Measurements from ENCODE around the gene NRK.

Gene NRK

DNA sequence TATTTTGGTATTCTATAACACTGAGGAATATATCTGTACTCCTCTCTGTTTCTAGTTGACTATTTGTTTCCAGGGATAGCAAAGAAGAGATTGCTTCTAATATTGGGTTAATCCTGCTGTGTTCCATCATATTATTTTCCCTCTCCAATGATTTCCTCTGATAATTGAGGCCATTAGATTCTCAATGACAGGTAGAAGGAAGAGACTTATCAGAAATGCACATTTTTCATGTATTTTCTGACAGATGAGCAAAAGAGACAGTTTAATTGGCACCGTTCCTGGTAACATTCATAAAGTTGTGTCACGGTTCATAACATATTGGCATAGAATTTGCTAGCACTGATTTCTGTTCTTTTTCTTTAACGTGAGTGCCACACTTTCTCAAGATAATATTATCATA is 58.2 kb downstream of the NRK start:
- Histone ChIP-seq H3K9me3 (ENCODE audit: control insufficient read depth, low read length) (no peaks in the 10 kb centered on the region), H3K4me1 (ENCODE audit: control insufficient read depth, insufficient read depth, low read length) (no peaks in the 10 kb centered on the region), H3K27ac (ENCODE audit: insufficient read depth, low read depth, low read length, poor library complexity, severe bottlenecking) (no peak overlapping the region), H3K27me3 (ENCODE audit: control insufficient read depth, insufficient read depth, low read length, poor library complexity, severe bottlenecking) (no peaks in the 10 kb centered on the region), H3K4me3 (ENCODE audit: insufficient read depth, low read depth, low read length) (no peak overlapping the region), H3K36me3 (ENCODE audit: control insufficient read depth, insufficient read depth, low read length) (no peaks in the 10 kb centered on the region)
- WGBS, 2 experiments: 88 to 92% methylated on average over 2 to 3 of the region's 3 CpGs

DNA sequence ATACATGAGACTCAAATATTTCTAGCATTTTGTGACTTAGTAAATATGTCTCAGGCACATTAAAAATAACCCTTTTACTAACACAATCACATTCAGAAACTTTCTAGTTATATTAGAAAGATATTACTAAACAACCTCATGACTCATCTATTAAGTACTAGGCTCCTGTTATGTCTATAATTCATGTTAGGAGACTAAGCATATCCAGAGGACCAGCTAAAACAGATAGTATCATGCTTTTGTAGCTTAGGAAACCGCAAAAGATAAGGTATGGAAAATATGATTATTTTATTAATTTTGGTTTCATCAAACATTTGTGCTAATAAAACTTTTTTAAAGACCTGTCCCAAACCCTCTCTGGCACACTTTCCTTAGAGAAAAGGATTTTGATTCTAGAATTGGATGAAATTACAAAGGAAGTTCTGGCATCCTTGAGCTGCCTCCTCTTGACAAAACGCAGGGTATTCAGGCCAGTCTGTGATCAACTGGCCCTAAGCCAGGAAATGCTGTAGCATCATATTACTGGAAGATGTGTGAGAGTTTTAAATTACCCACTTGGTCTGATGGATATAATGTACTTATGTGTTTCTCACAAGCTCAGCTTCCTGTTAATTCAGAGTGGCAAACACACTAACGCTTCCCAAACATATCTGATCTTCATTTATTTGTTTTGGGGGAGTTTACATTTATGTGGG is 60.4 kb downstream of the NRK start:
- Histone ChIP-seq H3K36me3 (ENCODE audit: control insufficient read depth, insufficient read depth, low read length) (no peaks in the 10 kb centered on the region), H3K27ac (ENCODE audit: insufficient read depth, low read depth, low read length, poor library complexity, severe bottlenecking) (no peak overlapping the region), H3K27me3 (ENCODE audit: control insufficient read depth, insufficient read depth, low read length, poor library complexity, severe bottlenecking) (no peaks in the 10 kb centered on the region), H3K9me3 (ENCODE audit: control insufficient read depth, low read length) (no peaks in the 10 kb centered on the region), H3K4me1 (ENCODE audit: control insufficient read depth, insufficient read depth, low read length) (no peaks in the 10 kb centered on the region), H3K4me3 (ENCODE audit: insufficient read depth, low read depth, low read length) (no peak overlapping the region)
- 83 to 96% methylated on average over 1 to 2 of the region's 3 CpGs for WGBS, 2 experiments

DNA sequence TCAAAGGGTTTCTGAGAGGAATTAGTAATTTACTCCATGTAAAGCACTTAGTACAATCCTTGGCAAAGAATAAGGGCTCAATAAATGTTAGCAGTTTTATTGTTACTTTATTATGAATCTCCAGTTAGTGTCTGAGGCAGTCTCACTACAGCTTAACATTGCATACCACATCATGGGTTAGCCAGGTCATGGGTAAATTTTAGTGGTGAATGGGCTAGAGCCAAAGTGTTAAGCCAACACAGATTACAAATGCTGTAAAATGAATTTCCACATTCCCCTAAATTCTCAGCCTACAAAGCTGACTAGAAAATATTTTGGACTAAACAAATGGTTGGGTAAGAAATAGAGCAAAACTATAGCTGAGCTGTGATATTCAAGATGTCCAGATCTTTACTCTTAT is 72.4 kb downstream of the NRK start:
- Histone ChIP-seq H3K4me3 (ENCODE audit: insufficient read depth, low read depth, low read length) (no peak overlapping the region), H3K36me3 (ENCODE audit: control insufficient read depth, insufficient read depth, low read length) (no peaks in the 10 kb centered on the region), H3K27ac (ENCODE audit: insufficient read depth, low read depth, low read length, poor library complexity, severe bottlenecking) (no peak overlapping the region), H3K9me3 (ENCODE audit: control insufficient read depth, low read length) (no peaks in the 10 kb centered on the region), H3K27me3 (ENCODE audit: control insufficient read depth, insufficient read depth, low read length, poor library complexity, severe bottlenecking) (no peaks in the 10 kb centered on the region), H3K4me1 (ENCODE audit: control insufficient read depth, insufficient read depth, low read length) (no peaks in the 10 kb centered on the region)

DNA sequence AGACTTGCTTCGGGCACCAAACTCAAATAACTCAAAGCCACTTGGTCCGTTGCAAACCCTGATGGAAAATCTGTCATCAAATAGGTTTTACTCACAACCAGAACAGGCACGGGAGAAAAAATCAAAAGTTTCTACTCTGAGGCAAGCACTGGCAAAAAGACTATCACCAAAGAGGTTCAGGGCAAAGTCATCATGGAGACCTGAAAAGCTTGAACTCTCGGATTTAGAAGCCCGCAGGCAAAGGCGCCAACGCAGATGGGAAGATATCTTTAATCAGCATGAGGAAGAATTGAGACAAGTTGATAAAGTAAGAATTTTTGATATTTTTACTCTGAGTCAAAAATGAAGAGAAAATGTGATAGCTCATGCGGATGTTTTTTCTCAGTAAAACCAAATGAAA is 87.2 kb downstream of the NRK start:
- Histone ChIP-seq H3K4me3 (ENCODE audit: insufficient read depth, low read depth, low read length) (no peak overlapping the region), H3K4me1 (ENCODE audit: control insufficient read depth, insufficient read depth, low read length) (no peaks in the 10 kb centered on the region), H3K27ac (ENCODE audit: insufficient read depth, low read depth, low read length, poor library complexity, severe bottlenecking) (no peak overlapping the region), H3K9me3 (ENCODE audit: control insufficient read depth, low read length) (no peaks in the 10 kb centered on the region), H3K36me3 (ENCODE audit: control insufficient read depth, insufficient read depth, low read length) (no peaks in the 10 kb centered on the region), H3K27me3 (ENCODE audit: control insufficient read depth, insufficient read depth, low read length, poor library complexity, severe bottlenecking) (no peaks in the 10 kb centered on the region)
- WGBS, 2 experiments: 95 to 98% methylated on average over 7 of the region's 8 CpGs

DNA sequence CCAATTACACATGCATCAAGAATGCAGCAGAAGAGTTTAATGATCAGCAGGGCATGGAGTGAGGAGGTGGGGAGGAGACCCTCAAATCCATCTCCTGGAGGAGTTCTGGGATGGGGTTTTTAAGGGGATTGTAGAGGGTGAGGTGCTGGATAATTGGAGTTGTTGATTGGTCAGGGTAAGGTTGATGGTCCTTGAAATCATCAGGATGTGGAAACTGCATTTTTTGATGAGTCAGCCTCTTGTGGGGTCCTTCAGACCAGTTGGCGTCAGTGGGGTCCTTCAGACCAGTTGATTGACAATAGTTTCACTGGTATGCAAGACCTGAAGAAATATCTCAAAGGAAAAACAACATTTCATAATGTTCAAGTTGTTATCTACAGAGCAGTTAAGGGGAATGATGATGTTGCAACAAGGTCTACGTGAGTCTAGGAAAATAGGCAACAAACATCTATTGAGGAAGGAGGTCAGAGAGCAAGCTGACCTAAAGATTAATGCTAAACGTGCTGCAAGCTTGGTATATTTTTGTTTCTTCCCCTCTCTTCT is 88.3 kb downstream of the NRK start:
- 87 to 100% methylated on average over 2 to 3 of the region's 3 CpGs for WGBS, 2 experiments
- Histone ChIP-seq H3K4me3 (ENCODE audit: insufficient read depth, low read depth, low read length) (no peak overlapping the region), H3K4me1 (ENCODE audit: control insufficient read depth, insufficient read depth, low read length) (no peaks in the 10 kb centered on the region), H3K36me3 (ENCODE audit: control insufficient read depth, insufficient read depth, low read length) (no peaks in the 10 kb centered on the region), H3K9me3 (ENCODE audit: control insufficient read depth, low read length) (no peaks in the 10 kb centered on the region), H3K27me3 (ENCODE audit: control insufficient read depth, insufficient read depth, low read length, poor library complexity, severe bottlenecking) (no peaks in the 10 kb centered on the region), H3K27ac (ENCODE audit: insufficient read depth, low read depth, low read length, poor library complexity, severe bottlenecking) (no peak overlapping the region)

DNA sequence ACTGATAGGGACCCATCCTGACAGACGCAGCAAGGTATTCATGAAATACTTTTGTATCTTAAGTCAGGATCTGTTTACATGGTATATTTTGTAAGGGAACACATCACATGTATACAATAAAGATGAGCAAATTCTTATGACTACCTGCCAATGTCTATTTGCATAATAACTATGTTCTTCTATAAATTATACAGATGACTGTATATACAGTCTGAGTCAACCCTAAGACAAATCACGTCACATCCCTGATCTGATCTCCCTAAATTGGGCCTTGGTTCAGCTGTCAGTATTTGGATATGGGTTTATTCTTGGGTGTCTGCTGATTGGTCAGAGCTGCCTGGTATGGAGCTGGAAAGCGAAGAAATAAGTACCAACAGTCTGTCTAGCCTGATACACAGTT is 122.9 kb downstream of the NRK start:
- H3K4me1 ChIP-seq (ENCODE audit: control insufficient read depth, insufficient read depth, low read length): no peaks in the 10 kb centered on the region
- H3K4me3 ChIP-seq (ENCODE audit: insufficient read depth, low read depth, low read length): no peak overlapping the region
- H3K27me3 ChIP-seq (ENCODE audit: control insufficient read depth, insufficient read depth, low read length, poor library complexity, severe bottlenecking): no peaks in the 10 kb centered on the region
- 93% methylated on average over 2 of the region's 3 CpGs; no CpG with 5 or more reads in 1 of the 2 experiments for WGBS, 2 experiments
- H3K27ac ChIP-seq (ENCODE audit: insufficient read depth, low read depth, low read length, poor library complexity, severe bottlenecking): no peak overlapping the region
- H3K9me3 ChIP-seq (ENCODE audit: control insufficient read depth, low read length): no peaks in the 10 kb centered on the region
- H3K36me3 ChIP-seq (ENCODE audit: control insufficient read depth, insufficient read depth, low read length): no peaks in the 10 kb centered on the region

DNA sequence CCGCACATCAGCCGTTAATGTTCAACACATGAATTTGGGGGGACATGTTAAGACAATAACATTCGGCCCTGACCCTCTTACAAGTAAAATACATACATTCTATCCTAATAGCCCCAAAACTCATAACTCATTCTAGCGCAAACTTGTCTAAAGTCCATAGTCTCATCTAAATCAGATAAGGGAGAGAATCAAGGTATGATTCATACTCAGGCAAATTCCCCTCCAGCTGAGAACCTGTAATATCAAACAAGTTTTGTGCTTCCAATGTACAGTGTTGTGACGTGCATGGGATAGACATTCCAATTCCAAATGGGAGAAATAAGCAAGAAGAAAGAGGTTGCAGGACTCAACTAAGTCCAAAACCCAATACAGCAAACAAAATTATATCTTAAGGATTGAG is 147.1 kb downstream of the NRK start:
- no peaks in the 10 kb centered on the region for H3K36me3 ChIP-seq (ENCODE audit: control insufficient read depth, insufficient read depth, low read length)
- H3K4me3 ChIP-seq (ENCODE audit: insufficient read depth, low read depth, low read length): no peak overlapping the region
- 88 to 89% methylated on average over 3 to 4 of the region's 5 CpGs for WGBS, 2 experiments
- H3K27ac ChIP-seq (ENCODE audit: insufficient read depth, low read depth, low read length, poor library complexity, severe bottlenecking): no peak overlapping the region
- no peaks in the 10 kb centered on the region for H3K4me1 ChIP-seq (ENCODE audit: control insufficient read depth, insufficient read depth, low read length)
- H3K9me3 ChIP-seq (ENCODE audit: control insufficient read depth, low read length): no peaks in the 10 kb centered on the region
- H3K27me3 ChIP-seq (ENCODE audit: control insufficient read depth, insufficient read depth, low read length, poor library complexity, severe bottlenecking): no peaks in the 10 kb centered on the region

DNA sequence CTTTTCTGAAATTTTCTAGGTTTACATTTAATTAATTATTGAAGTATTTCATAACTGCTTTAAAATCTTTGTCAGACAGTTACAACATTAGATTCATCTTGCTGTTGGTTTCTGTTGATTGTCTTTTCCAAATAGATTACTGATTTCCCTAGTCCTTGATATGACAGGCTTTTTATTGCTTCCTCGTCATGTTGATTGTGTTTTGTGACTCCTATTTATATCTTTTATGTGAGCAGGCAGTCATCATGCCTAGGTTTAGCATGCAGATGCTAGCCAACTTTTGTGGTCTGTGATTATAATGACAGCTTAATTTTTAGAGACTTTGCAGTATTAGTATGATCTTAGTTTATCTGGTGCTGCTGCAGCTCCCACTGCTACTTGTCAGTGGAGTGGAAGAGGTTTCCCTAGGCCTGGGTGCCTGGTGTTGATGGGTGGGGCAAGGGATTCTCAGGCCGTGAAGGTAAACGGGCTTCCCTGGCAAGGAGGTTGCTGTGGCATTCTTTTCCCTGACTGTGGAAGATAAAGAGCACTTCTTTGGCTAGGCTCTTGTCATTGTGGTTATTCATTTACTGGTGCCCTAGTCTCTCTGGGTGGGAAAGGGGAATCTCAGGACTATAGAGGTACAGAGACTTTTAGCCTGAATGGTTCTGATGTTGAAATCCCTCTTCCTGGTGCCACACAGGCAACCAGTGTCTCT is 150.5 kb downstream of the NRK start:
- Histone ChIP-seq H3K4me3 (ENCODE audit: insufficient read depth, low read depth, low read length) (no peak overlapping the region), H3K9me3 (ENCODE audit: control insufficient read depth, low read length) (no peaks in the 10 kb centered on the region), H3K4me1 (ENCODE audit: control insufficient read depth, insufficient read depth, low read length) (no peaks in the 10 kb centered on the region), H3K27ac (ENCODE audit: insufficient read depth, low read depth, low read length, poor library complexity, severe bottlenecking) (no peak overlapping the region), H3K27me3 (ENCODE audit: control insufficient read depth, insufficient read depth, low read length, poor library complexity, severe bottlenecking) (no peaks in the 10 kb centered on the region), H3K36me3 (ENCODE audit: control insufficient read depth, insufficient read depth, low read length) (no peaks in the 10 kb centered on the region)
- 78 to 80% methylated on average over 3 of the region's 3 CpGs for WGBS, 2 experiments

DNA sequence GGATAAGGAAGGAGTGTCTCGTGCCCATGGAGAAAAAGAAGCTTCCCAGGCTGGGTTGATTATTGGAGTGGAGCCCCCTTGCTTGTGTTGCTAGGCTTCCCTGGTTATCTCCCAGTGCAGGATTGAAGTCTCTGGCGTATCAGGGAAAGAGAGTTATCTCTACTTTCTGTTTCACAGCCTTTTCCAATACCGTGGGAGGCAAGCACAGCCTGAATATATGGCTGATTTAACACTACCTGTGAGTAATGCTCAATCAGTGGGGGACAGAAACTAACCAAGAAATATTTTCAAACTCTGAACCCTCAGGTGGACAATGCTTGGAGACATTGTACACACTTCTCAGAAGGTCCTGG is 151.0 kb downstream of the NRK start:
- Histone ChIP-seq H3K9me3 (ENCODE audit: control insufficient read depth, low read length) (no peaks in the 10 kb centered on the region), H3K36me3 (ENCODE audit: control insufficient read depth, insufficient read depth, low read length) (no peaks in the 10 kb centered on the region), H3K4me1 (ENCODE audit: control insufficient read depth, insufficient read depth, low read length) (no peaks in the 10 kb centered on the region), H3K27ac (ENCODE audit: insufficient read depth, low read depth, low read length, poor library complexity, severe bottlenecking) (no peak overlapping the region), H3K4me3 (ENCODE audit: insufficient read depth, low read depth, low read length) (no peak overlapping the region), H3K27me3 (ENCODE audit: control insufficient read depth, insufficient read depth, low read length, poor library complexity, severe bottlenecking) (no peaks in the 10 kb centered on the region)
- WGBS, 2 experiments: 72 to 79% methylated on average over 3 of the region's 3 CpGs

DNA sequence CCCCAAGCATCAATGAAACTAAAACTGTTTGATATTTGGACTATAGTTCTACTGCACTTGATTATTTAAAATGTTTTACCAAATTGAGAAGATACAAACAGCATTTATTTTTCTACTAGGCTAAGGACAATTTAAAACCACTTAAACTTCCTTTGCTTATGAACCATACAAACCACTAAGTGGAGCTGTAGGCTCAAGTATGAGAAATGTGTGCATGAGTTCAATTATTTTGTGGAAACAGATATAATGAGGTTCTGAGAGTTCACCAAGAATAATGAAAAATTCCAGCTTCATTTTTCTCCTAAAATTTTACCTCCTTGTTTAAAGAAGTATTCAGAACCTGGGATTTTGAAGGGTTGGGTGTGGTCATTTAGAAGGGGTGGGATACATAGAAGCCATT is 153.0 kb downstream of the NRK start:
- no peak overlapping the region for H3K27ac ChIP-seq (ENCODE audit: insufficient read depth, low read depth, low read length, poor library complexity, severe bottlenecking)
- no peaks in the 10 kb centered on the region for H3K36me3 ChIP-seq (ENCODE audit: control insufficient read depth, insufficient read depth, low read length)
- no peaks in the 10 kb centered on the region for H3K27me3 ChIP-seq (ENCODE audit: control insufficient read depth, insufficient read depth, low read length, poor library complexity, severe bottlenecking)
- no peaks in the 10 kb centered on the region for H3K4me1 ChIP-seq (ENCODE audit: control insufficient read depth, insufficient read depth, low read length)
- no peaks in the 10 kb centered on the region for H3K9me3 ChIP-seq (ENCODE audit: control insufficient read depth, low read length)
- no peak overlapping the region for H3K4me3 ChIP-seq (ENCODE audit: insufficient read depth, low read depth, low read length)

Data from ectodermal cell (in vitro differentiated cells).